Esophagus squamous epithelium (tissue), 5 donors: ENCODE measurements around the gene SLC9A1. TPM values are rescaled to one million over a fixed set of nuclear protein-coding genes. Genes with fewer than 3 reads are reported as not detected.

Source experiments
- DNase-seq: peaks from one replicate; lab custom pipeline; 2025; lab: John Stamatoyannopoulos, UW
- H3K27ac ChIP-seq, 4 donors: fragments of 200-600 bp; sonication (generic); one replicate each; pipeline ENCODE4 v1.5.1; 2016 to 2019; ENCODE audit warnings: mild to moderate bottlenecking in 1 of 4
- H3K27me3 ChIP-seq, 4 donors: fragments of 200-600 bp; sonication (generic); 1 replicate in 3 of 4; 2 replicates in 1 of 4; pipeline versions ENCODE4 v1.5.1 to v1.6.0; 2017 to 2021; ENCODE audit warnings: antibody characterized with exemption in 1 of 4
- H3K36me3 ChIP-seq, 3 donors: fragments of 200-600 bp; sonication (generic); one replicate each; pipeline ENCODE4 v1.5.1; 2016 to 2019
- H3K4me1 ChIP-seq, 3 donors: fragments of 200-600 bp; sonication (generic); one replicate each; pipeline ENCODE4 v1.5.1; 2017 to 2019
- H3K4me3 ChIP-seq, 4 donors: fragments of 200-600 bp; sonication (generic); 1 replicate in 3 of 4; 2 replicates in 1 of 4; pipeline ENCODE4 v1.5.1; 2016 to 2019; ENCODE audit warnings: mild to moderate bottlenecking in 2 of 4, moderate library complexity in 1 of 4
- H3K9me3 ChIP-seq, 3 donors: fragments of 200-600 bp; sonication (generic); one replicate each; pipeline ENCODE4 v1.5.1; 2016 to 2019
- POLR2A ChIP-seq, 4 donors: fragments of 450-650 bp; IDR thresholded peaks; one replicate each; pipeline ENCODE4 v1.6.1; 2017; ENCODE audit warnings: antibody characterized with exemption in 4 of 4, mild to moderate bottlenecking in 4 of 4, moderate library complexity in 3 of 4
- WGBS, 2 donors: methylation state at CpG; one replicate each; pipeline ENCODE4 v1.1.5; 2018; 5-methylcytosine and 5-hydroxymethylcytosine counted together
- intact Hi-C: fragments of 100-400 bp; cut with DNase I; formaldehyde crosslinking; loops from one replicate; pipeline ENCODE4 v1.15.0; 2022
- total RNA-seq, 4 donors: library from RNA; depleted of rRNA; stranded (reverse); fragments of >200 nt; gene quantifications; one replicate each; pipeline ENCODE4 v1.1.0, GENCODE V29; 2016
- TF ChIP-seq, protein P1 (sequence below), 6 experiments: fragments of 450-650 bp in 4 of 6; fragments of 200-600 bp in 2 of 6; sonication (generic) in 2 of 6; IDR thresholded peaks; one replicate each; pipeline ENCODE4 v1.5.1; 2016 to 2019; ENCODE audit warnings: antibody characterized with exemption in 6 of 6, mild to moderate bottlenecking in 4 of 6, moderate library complexity in 4 of 6
- donor health status: DM: yes; HTN: yes; CAD: no.

SLC9A1 gene
- total RNA-seq, 4 donors from 2014 or later, result 11.4 to 18.8 (median 16.6) TPM

DNA sequence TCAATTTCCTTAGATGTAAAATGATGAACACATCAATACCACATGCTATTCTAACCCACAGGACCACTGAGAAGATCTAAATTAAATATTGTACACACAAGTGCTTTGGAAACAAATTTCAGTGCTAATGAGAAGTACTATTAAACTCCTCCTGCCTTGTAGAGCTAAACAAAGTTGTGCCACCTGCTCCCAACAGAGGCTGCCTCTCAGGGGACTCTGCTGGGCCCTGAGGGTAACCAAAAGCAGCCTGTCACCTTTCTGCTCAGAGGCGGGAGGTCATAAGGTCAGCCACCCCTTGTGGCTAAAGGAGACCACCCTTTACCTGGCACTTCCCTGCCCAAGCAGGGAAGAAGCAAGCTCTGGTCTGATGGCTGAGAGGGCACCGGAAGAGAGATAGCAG is 6.3 kb downstream of the SLC9A1 start:
- 60% methylated on average over 1 to 2 of the region's 2 CpGs for WGBS, 2 donors
- Histone ChIP-seq H3K27ac (peak overlapping the region in 1 of 4 donors; percentile 10), H3K4me3 (no peak overlapping the region), H3K36me3 (no peaks in the 10 kb centered on the region), H3K4me1 (peaks cover 39 to 92% (median 57%) of the 10 kb centered on the region in 3 donors), H3K27me3 (no peaks in the 10 kb centered on the region), H3K9me3 (no peaks in the 10 kb centered on the region)
- intact Hi-C loops, result no loop called here
- no peak for DNase-seq
- TF ChIP-seq, protein P1, sequence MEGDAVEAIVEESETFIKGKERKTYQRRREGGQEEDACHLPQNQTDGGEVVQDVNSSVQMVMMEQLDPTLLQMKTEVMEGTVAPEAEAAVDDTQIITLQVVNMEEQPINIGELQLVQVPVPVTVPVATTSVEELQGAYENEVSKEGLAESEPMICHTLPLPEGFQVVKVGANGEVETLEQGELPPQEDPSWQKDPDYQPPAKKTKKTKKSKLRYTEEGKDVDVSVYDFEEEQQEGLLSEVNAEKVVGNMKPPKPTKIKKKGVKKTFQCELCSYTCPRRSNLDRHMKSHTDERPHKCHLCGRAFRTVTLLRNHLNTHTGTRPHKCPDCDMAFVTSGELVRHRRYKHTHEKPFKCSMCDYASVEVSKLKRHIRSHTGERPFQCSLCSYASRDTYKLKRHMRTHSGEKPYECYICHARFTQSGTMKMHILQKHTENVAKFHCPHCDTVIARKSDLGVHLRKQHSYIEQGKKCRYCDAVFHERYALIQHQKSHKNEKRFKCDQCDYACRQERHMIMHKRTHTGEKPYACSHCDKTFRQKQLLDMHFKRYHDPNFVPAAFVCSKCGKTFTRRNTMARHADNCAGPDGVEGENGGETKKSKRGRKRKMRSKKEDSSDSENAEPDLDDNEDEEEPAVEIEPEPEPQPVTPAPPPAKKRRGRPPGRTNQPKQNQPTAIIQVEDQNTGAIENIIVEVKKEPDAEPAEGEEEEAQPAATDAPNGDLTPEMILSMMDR (IDR thresholded peaks at IDR 0.05), result no peak
- TF ChIP-seq POLR2A (IDR thresholded peaks at IDR 0.05), result no peak

DNA sequence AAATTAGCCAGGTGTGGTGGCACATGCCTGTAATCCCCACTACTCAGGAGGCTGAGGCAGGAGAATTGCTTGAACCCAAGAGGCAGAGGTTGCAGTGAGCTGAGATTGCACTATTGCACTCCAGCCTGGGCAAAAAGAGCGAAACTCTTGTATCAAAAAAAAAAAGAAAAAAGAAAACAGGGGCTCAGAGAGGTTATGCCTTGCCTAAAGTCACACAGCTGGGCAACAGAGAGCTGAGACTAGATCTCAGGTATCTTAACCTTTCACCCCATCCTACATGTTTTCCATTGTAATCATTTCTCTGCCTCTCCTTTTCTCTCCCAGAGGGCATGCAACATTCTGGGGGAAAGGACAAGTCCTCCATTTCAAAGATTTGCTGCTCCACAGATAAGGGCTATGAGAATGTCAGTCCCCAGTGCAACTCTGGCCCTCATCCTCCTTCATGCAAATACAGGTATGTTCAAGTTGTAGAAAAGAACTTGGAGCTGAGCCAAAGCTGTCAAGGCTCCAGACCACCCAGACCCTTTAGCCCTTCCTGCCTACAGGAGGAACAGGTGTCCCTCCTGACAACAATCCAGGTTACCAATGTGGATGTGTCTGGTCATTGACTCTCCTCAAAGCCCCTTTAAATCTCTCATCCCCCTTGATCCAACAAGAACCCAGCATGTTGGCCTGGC is 6.9 kb downstream of the SLC9A1 start:
- TF ChIP-seq, protein P1 (IDR thresholded peaks at IDR 0.05), result no peak
- no peak for TF ChIP-seq POLR2A (IDR thresholded peaks at IDR 0.05)
- 100% methylated on average over 1 of the region's 1 CpG for WGBS, 2 donors
- Histone ChIP-seq H3K4me1 (peaks cover 37 to 92% (median 56%) of the 10 kb centered on the region in 3 donors), H3K9me3 (no peaks in the 10 kb centered on the region), H3K36me3 (no peaks in the 10 kb centered on the region), H3K27me3 (no peaks in the 10 kb centered on the region), H3K27ac (no peak overlapping the region), H3K4me3 (no peak overlapping the region)
- intact Hi-C loops, result no loop called here
- DNase-seq, result no peak

DNA sequence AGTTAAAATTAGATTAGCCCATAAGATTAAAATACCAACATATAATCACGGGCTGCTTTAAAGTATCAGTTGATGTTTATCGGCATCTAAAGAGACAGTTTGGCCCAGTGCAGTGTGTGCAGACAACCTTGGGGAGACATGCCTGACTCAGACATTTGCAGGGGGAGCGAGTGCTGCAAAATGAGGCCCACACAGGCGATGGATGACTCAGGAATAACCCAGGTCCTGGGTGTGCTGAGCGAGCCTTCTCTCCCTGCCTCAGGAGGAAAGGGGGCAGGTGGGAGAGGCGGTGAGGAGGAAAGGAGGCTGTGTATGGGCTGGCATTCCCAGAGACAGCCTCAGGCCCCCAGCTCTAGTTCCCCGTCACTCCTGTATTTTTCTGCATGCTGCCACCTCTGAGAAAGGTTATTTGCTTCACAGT is 9.0 kb downstream of the SLC9A1 start:
- Histone ChIP-seq H3K4me3 (no peak overlapping the region), H3K9me3 (no peaks in the 10 kb centered on the region), H3K36me3 (no peaks in the 10 kb centered on the region), H3K27me3 (no peaks in the 10 kb centered on the region), H3K4me1 (peaks cover 32 to 92% (median 61%) of the 10 kb centered on the region in 3 donors), H3K27ac (peak overlapping the region; percentile 59 to 84 (median 78))
- intact Hi-C loops, result no loop called here
- 26 to 43% methylated on average over 7 of the region's 7 CpGs for WGBS, 2 donors
- TF ChIP-seq, protein P1 (IDR thresholded peaks at IDR 0.05), result no peak
- TF ChIP-seq POLR2A (IDR thresholded peaks at IDR 0.05), result no peak
- DNase-seq, result no peak

DNA sequence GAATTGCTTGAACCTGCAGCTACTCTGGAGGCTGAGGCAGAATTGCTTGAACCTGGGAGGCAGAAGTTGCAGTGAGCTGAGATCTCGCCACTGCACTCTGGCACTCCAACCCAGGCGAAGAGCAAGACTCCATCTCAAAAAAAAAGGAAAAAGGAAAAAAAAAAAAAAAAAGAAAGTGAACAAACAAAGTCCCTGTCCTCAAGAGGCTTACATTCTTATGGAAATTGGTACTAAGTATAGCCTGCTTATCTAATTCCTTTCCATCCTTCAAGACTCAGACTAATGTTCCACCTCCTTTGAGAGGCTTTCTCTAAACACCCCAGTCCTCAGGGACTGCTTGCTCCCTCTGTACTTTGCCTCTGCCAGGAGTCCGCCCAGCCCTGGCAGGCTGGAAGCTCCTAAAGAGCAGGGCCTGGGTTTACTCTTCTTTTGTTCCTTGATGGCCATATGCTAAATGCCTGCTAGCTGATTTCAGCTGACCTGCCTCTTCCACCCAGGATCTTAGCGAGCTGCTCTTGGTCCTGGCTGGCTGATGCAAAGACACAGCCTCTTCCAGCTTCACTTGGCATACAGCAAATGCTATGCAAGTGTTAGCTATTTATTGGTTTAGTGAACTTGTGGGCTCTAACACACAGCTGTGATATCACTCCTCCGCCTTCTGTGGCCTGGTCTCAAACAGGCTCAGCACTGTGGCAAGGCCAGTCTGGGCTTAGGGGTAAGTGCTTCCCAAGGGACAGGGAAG is 9.8 kb downstream of the SLC9A1 start:
- H3K4me3 ChIP-seq, result no peak overlapping the region
- intact Hi-C loops, result no loop called here
- no peaks in the 10 kb centered on the region for H3K36me3 ChIP-seq
- TF ChIP-seq POLR2A (IDR thresholded peaks at IDR 0.05), result no peak
- TF ChIP-seq, protein P1 (IDR thresholded peaks at IDR 0.05), result no peak
- H3K27ac ChIP-seq, result peak overlapping the region; percentile 59 to 84 (median 78)
- H3K9me3 ChIP-seq, result no peaks in the 10 kb centered on the region
- WGBS, 2 donors, result 72 to 85% methylated on average over 5 of the region's 5 CpGs
- H3K4me1 ChIP-seq, result peaks cover 36 to 91% (median 57%) of the 10 kb centered on the region in 3 donors
- H3K27me3 ChIP-seq, result no peaks in the 10 kb centered on the region
- no peak for DNase-seq
